ENCODE results near the gene KCTD15.

KCTD15 gene

DNA sequence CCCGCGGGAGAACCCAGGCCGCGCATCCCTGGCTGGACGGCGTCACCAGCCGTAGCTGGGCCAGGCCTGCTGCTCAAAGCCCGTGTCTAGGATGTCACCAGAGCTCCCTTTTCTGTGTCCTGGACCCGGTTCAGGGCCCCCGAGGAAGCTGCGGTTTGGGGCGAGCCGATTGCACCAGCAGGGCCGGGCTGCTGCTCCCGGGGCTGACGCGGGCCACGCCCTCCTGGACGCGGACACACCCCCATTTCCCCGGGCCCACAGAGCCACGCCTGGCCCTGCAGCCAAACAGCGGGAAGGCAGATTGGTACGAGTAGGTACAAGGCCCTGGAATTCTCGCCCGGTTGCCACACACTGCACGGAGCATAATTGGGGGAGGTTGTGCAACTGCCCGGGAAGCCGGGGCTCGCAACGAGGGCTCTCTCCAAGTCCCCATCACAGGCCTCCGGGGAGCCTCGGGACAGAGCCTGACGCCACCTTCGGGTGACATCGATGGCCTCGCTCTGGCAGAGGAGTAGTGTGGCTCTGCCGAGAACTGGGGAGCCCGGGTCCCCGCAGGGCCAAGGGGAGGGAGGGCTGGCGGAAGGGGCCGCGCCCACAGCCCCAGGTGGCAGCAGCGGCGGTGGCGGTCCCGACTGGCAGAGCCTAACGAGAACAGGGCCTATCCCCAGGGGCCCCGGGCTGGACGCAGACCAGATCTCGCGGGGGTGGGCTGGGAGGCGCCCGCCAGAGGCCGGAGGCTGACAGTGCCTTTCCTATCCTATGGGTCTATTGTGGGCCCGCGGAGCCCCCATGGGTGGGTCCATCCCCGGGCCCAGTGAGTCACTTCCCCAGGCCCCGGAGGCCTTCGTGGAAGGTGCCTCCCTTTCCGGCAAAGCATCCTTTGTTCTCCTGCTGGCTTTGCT is 23.5 kb downstream of the KCTD15 start:
- FAIRE-seq: no peak
- no peak for TF ChIP-seq POLR2A (IDR thresholded peaks at IDR 0.05; ENCODE audit: low read depth, low read length)

DNA sequence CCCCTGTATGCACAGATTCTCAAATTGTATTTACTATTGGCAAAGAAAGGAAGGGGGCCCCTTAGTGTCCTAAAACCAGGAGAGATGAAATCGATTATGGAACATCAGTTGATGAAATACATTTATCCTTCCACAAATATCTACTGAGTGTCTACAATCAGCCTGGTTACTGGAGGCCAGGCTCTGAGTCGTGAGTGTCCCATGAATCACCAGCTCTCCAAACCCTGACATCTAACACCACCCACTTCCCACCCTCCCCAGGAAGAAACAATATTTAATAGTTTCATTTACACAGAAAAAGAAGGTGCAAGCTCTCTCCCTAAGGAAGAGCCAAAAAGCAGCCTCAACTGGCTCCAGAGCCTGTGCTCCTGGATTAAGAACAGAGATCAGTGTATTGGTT is 25.2 kb downstream of the KCTD15 start:
- no peak for FAIRE-seq
- DNase-seq (ENCODE audit: insufficient read length, low spot score): no peak
- TF ChIP-seq POLR2A (IDR thresholded peaks at IDR 0.05; ENCODE audit: low read depth, low read length): no peak

More for the DNA sequence above, 23.5 kb downstream of the KCTD15 start:
- no peak for DNase-seq (ENCODE audit: insufficient read length, low spot score)

GRCh38 chr19:33823341-33823740 is 26.7 kb downstream of the KCTD15 start:
- TF ChIP-seq POLR2A (IDR thresholded peaks at IDR 0.05; ENCODE audit: low read depth, low read length): no peak
- FAIRE-seq (no peak), DNase-seq (ENCODE audit: insufficient read length, low spot score) (no peak)

DNA sequence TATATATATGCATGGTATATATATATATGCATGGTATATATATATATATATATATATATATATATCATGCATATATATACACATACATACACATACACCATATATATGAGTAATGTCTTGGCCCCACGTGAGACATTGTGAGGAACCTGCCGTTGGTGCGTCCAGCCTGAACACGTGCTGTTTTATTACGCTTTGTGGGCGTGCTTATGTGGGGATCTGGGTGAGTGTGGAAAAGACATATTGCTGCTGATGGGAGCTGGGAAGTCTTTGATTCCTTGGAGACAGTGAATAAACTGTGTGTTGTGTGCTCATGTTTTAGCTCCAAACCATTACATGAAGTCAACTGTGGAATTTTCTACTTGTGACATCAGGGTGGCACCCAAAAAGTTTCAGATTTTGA is 28.9 kb downstream of the KCTD15 start:
- no peak for FAIRE-seq
- TF ChIP-seq POLR2A (IDR thresholded peaks at IDR 0.05; ENCODE audit: low read depth, low read length): no peak

GRCh38 chr19:33826521-33826920 is 29.9 kb downstream of the KCTD15 start:
- no peak for FAIRE-seq
- no peak for TF ChIP-seq POLR2A (IDR thresholded peaks at IDR 0.05; ENCODE audit: low read depth, low read length)
- DNase-seq (ENCODE audit: insufficient read length, low spot score): no peak

More for the DNA sequence above, 28.9 kb downstream of the KCTD15 start:
- no peak for DNase-seq (ENCODE audit: insufficient read length, low spot score)

- DNase-seq (ENCODE audit: insufficient read length, low spot score): no peak
- no peak for FAIRE-seq
- TF ChIP-seq POLR2A (IDR thresholded peaks at IDR 0.05; ENCODE audit: low read depth, low read length): no peak
These were observed 31.8 kb downstream of the KCTD15 start for GRCh38 chr19:33828266-33829075.

GRCh38 chr19:33830264-33830663 is 33.6 kb downstream of the KCTD15 start:
- FAIRE-seq: no peak
- DNase-seq (ENCODE audit: insufficient read length, low spot score): no peak
- TF ChIP-seq POLR2A (IDR thresholded peaks at IDR 0.05; ENCODE audit: low read depth, low read length): no peak

GRCh38 chr19:33831825-33832224 is 35.2 kb downstream of the KCTD15 start:
- DNase-seq (ENCODE audit: insufficient read length, low spot score): no peak
- no peak for TF ChIP-seq POLR2A (IDR thresholded peaks at IDR 0.05; ENCODE audit: low read depth, low read length)
- no peak for FAIRE-seq

GRCh38 chr19:33832633-33833032 is 36.0 kb downstream of the KCTD15 start:
- no peak for TF ChIP-seq POLR2A (IDR thresholded peaks at IDR 0.05; ENCODE audit: low read depth, low read length)
- no peak for FAIRE-seq
- no peak for DNase-seq (ENCODE audit: insufficient read length, low spot score)

DNA sequence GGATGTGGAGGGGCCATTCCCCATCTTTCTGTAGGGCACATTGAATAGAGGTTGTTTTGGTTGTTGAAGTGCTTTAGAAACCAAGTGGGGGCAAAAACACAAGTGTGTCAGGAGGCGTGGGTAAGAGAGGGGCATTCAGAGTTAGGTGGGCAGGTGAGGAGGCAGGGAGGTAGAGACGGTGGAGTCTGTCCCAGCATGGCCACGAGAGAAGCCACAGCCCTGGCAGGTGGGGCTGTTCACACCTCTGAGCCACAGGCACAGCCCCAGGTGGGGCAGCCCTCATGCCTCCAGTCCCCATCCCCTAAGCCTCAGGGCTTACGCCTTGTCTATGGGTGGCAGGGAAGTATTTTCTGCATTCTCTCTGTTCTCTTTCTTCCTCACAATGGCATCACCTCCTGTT is 43.7 kb downstream of the KCTD15 start:
- FAIRE-seq (no peak), DNase-seq (ENCODE audit: insufficient read length, low spot score) (no peak)
- no peak for TF ChIP-seq POLR2A (IDR thresholded peaks at IDR 0.05; ENCODE audit: low read depth, low read length)

DNA sequence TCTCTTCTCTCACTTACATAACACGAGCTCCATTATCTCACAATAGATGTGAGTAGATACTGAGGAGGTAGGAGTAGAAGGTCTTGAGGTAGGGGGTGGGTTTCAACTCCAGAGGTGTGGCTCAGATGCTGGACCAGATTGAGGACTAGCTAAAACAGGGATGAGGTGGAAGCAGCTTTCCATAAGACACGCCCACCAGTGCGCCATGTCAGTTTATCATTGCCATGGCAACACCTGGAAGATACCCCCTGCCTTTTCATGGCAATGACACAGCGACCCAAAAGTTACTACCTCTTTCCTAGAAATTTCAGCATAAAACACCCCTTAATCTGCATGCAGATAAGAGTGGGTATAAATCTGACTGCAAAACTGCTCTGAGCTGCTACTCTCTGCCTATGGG is 44.1 kb downstream of the KCTD15 start:
- DNase-seq (ENCODE audit: insufficient read length, low spot score) (no peak), FAIRE-seq (no peak)
- no peak for TF ChIP-seq POLR2A (IDR thresholded peaks at IDR 0.05; ENCODE audit: low read depth, low read length)

GRCh38 chr19:33841685-33842084 is 45.0 kb downstream of the KCTD15 start:
- FAIRE-seq: no peak
- no peak for DNase-seq (ENCODE audit: insufficient read length, low spot score)
- TF ChIP-seq POLR2A (IDR thresholded peaks at IDR 0.05; ENCODE audit: low read depth, low read length): no peak

DNA sequence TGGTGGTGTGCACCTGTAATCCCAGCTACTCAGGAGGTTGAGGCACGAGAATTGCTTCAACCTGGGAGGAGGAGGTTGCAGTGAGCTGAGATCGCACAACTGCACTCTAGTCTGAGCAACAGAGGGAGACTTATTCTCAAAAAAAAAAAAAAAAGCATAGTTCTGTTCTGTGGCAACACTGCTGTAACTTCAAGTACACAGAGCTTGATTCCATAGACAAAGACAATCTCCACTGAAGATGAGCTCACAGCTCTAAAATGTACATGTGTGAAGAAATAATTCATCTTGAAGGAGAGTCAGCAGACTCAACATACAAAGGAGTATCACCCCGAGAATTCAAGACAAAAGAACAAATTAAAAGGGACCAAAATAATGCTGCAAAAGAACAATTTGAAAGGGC is 47.8 kb downstream of the KCTD15 start:
- DNase-seq (ENCODE audit: insufficient read length, low spot score) (no peak), FAIRE-seq (no peak)
- no peak for TF ChIP-seq POLR2A (IDR thresholded peaks at IDR 0.05; ENCODE audit: low read depth, low read length)

GRCh38 chr19:33845498-33845897 is 48.8 kb downstream of the KCTD15 start:
- TF ChIP-seq POLR2A (IDR thresholded peaks at IDR 0.05; ENCODE audit: low read depth, low read length): no peak
- no peak for FAIRE-seq

More at GRCh38 chr19:33845498-33845897, 48.8 kb downstream of the KCTD15 start:
- DNase-seq (ENCODE audit: insufficient read length, low spot score): no peak
